ENCODE measurements around the gene SUMO3.
A peak's percentile ranks its signal among the peaks of the same experiment; 100 is the strongest.

The SUMO3 gene

DNA sequence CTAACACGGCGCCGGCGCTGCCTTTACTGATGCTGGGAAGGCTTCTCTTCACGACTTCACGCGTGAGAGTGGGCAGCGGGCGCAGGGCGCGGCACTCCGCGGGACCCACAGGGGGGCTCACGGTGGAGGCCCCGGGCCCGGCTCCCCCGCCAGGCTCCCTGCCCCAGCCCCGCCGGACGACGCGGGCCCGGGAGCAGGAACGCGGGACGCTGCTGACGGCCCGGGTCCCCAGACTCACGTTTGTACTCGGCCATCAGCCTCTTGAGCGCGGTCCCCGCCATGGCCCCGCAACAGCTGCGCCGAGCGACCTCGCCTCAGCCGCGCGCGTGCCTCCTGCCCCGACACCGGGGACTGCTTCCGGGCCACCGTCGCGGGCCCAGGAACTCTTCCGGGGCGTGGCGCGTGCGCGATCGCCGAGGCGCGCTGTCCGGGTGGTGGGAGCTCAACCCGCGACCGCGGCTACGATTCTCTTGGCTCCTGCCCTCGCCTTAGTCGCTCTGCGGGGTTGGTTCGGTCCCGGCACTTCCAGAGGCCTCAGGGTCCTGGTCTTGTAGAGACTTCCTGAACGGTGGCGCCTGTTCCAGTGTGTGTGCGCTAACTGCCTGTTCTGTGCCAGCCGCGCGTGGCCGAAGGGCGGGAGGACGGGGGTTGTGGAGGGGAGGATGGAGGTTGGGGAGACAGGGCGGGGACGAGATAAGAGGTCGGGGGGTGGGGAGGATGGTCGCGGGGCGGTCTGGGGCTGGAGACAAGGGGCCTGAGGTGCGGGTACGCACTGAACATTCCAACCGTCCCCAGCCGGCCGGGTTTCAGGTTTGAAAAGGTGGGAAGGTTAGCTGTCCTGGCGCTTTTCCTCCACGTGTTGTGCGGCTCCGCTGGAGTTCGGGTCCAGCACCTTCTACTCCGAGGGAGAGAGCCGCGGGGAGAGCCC is 16.1 kb downstream of the SUMO3 start, which contains the start of gene UBE2G2:
UBE2G2 (minus strand) TSS at position 353 of the 928 bp plus-strand sequence; CDS start at position 281, 72 bp downstream.
- peak; percentile 95 for DNase-seq

- DNase-seq = peak; percentile 55
Observed at GRCh38 chr21:44800971-44801467, 16.8 kb downstream of the SUMO3 start.

- DNase-seq = peak; percentile 40
Observed at GRCh38 chr21:44800103-44800502, 17.8 kb downstream of the SUMO3 start.

DNA sequence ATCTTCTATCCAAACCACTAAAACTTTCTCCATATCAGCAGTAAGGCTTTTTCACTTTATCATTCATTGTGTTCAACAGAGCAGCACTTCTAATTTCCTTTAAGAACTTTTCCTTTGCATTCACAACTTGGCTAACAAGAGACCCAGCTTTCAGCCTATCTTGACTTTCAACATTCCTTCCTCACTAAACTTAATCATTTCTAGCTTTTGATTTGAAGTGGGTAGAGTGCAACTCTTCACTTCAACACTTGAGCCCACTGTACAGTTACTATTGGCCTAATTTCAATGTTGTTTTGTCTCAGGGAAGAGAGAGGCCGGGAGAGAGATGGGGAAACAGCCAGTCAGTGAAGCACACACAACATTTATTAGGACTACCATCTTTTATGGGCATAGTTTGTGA is 18.2 kb downstream of the SUMO3 start:
- DNase-seq = no peak

DNA sequence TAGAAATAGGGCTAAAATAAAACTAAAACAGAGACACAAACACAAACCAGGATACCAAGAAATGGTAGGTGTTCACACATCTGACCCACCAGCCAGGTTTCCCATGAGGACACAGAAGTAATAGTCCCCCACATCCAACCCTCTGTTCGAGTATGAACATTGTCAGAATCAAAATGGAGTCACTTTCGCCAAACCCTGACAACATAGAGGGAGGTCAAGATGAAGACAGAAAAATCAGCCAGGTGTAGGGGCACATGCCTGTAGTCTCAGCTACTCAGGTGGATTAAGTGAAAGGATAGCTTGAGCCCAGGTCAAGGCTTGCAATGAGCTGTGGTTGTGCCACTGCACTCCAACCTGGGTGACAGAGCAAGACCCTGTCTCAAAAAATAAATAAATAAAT is 20.1 kb downstream of the SUMO3 start:
- no peak for DNase-seq

DNA sequence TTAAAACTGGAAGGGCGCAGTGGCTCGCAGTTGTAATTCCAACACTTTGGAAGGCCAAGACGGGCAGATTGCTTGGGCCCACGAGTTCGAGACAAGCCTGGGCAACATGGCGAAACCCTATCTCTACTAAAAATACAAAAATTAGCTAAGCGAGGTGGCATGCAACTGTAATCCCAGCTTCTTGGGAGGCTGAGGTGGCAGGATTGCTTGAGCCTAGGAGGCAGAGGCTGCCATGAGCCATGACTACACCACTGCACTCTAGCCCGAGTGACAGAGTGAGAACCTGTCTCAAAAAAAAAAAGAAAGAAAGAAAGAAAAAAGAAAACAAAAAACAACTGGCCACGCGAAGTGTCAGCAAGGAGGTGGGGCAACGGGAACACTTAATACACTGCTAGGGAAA is 22.5 kb downstream of the SUMO3 start:
- no peak for DNase-seq

- DNase-seq = no peak
Observed at GRCh38 chr21:44793592-44794374, 24.1 kb downstream of the SUMO3 start.

DNA sequence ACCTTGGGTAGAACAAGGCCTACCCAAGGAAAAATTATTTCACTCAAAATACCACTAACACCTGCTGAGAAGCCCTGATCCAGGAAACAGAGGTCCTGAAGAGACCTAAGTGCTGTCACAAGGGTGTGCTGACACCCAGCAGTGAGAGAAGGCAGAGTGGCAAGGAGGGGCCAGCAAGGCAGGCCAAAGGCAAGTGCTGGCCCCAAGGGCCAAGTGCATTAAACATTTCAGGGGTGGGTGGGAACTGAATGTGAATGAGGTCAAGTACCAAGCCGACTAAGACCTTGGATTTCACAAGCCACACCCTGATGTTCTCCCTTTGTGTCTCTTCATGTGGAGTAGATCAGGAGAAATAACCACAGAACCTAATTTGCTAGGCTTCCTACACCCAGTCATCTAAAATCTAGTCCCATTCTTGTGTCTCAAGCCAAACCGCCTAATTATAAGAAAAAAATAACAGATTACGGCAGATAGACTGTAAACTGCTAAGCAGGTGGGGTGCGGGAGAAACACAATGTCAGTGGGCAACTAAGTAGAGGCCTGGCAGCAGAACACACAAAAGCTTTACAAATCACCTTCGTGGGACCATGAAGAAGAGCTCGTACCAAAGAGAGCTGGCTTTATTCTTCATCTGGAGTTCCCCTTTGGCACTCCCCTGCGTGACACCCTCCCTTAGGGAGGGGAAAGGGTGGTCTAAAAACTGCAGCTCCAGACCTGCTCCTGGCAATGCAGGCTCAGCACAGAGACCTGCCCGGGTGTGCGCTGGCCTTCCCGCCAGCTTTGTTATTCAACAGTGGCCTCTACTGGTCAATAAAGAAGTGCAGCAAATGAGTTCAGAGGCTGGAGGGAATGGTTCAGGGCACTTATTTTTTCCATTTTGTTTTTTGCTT is 24.9 kb downstream of the SUMO3 start:
- DNase-seq = peak; percentile 92

- no peak for DNase-seq
Observed at GRCh38 chr21:44791993-44792392, 25.9 kb downstream of the SUMO3 start.

DNA sequence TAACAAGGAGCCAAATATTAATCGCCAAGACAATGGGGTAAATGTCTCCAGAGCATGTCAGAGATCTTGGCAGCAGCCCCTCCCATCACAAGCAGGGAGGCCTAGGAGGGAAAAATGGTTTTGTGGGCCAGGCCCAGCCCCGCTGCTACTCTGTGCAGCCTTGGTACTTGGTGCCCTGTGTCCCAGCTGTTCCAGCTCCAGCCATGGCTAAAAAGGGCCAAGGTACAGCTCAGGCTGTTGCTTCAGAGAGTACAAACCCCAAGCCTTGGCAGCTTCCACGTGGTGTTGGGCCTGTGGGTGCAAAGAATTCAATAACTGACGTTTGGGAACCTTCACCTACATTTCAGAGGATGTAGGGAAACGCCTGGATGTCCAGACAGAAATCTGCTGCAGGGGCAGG is 26.6 kb downstream of the SUMO3 start:
- DNase-seq = no peak

GRCh38 chr21:44790368-44790767 is 27.5 kb downstream of the SUMO3 start:
- no peak for DNase-seq

GRCh38 chr21:44789880-44790279 is 28.0 kb downstream of the SUMO3 start:
- no peak for DNase-seq

DNA sequence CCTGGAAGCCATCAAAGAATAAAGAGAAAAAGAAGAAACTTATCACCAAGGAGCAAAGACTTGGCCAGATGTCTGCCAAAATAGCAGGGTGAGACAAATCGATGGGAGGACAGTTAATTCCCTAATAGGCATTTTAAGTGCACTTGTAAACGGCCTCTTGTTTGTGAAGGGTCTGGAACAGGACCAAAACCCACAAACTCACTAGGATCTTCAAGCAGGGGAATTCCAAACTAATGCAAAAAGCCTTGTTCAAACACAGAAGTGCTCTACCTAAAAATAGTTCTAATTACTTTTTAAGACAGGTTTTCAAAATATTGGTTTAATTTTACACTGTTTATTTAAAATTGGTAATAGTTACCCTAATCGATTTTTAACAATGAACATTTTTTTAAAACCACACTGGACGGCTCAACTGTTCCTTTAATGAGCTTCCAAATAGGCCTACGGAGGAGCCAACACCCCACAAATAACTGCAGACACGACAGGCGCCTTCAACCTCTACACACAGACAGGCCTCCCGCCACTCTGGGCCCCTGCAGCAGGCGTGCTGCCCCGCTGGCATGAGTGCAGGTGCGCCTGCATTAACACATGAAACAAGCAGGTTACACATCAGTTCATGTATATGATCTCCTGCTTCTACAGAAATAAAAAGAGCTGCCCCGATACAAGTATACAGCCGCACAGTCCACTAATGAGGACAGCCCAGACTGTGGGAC is 32.1 kb downstream of the SUMO3 start:
- no peak for DNase-seq

GRCh38 chr21:44784810-44785209 is 33.1 kb downstream of the SUMO3 start:
- no peak for DNase-seq

DNA sequence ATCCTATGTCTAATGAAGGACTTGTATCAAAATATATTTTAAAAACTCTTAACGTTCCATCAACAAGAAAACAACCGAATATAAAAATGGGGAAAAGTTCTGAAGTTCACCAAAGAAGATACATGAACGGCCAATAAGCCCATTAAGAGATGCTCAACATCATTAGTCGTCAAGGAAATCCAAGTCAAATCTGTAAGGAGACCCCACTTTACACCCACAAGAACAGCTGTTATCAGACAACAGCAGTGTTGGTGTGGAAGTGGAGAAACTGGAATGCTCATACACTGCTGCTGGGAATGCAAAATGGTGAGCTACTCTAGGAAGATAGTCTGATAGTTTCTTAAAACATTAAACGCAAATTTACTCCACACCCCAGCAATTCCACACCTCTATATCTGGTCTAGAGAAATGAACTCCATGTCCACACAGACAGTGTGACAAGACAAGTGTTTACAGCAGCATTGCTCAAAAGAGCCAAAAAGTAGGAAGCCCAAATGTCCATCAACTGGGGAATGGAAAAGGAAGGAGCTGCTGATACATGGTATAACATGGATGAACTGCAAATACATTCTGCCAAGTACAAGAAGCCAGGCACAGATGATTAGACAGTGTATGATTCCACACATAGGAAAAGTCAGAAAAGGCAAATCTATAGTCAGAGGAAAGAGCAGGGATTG is 34.7 kb downstream of the SUMO3 start:
- no peak for DNase-seq

DNA sequence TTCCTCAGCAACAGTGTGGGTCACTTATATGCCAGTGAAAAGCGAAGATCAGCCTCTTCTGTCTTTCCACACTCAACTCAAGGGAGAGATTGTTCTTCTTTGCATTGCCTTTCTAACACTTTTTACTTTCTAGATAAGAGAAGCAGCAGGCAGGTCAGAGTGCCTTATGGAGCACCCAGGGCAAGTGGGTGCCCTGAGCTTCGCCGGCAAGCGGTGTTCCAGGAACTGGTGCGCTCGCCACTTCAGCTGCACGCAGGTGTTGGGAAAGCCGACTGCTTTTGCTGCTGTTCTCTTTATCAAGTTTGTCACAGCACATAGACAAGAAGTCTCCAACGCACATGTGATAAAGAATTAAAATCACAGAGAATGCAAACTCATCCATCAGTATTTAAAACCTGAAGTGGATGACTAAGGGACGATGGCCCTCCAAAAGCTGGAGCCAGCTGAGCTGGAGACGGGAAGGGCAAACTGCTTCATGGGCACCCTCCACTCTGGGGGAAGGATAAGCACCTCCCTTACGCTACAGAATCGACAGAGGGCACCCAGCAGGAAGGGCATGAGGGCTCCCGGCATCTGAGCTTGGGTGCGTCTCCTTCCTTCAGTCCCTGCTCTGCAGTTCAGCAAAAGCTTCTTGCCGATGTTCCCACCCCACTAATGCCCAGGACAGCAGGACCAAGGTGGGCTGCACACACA is 36.9 kb downstream of the SUMO3 start:
- DNase-seq = no peak

GRCh38 chr21:44780137-44780502 is 37.7 kb downstream of the SUMO3 start:
- no peak for DNase-seq

DNA sequence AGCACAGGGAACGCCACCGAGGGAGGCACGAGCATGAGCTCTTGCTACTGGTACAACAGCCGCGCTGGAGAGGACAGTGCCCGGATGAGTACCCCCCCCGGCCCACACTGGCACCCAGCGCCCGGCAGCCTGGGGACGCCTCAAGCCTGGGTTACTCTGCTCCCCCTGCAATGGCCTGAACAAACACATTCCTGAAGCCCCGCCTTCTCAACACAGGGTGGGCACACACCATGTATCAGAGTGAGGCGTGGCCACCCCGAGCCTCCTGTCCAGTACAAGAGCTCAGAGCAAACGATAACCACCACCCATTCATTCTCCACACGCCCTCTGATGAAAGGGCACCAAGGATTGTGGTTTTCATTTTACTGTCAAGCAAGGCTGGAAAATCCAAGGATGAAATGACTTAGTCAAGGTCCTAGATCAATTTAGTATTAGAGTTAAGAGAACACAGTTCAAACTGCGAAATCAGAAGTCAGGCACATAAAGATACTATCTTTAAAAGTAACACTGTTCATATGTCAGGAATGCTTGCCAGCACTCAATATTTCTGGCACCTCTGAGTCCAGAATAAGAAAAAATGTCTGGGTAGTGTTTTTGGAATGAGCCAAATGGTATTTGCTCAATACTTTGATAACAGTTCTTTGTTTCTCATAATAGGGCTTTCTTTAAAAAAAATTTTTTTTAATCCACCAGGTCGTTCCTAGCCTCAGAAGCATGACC is 38.3 kb downstream of the SUMO3 start:
- no peak for DNase-seq

DNA sequence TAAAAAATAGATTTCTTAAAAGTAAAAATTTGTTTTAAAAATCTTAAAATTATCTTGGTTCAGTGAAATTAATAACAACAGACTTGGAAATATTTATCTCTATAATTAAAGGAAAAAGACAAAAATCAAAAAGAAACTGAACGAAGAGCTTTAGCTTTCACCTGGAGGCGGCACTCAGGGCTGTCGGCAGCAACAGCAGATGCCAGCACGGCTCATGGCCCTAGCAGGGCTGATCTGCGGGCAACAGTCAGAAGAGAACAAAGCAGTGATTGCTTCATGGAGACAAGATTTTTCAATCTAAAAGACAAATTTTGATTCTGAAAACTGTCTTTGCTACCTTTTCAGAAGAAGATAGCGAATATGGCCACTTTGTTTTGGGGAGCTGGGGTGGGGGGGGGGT is 38.9 kb downstream of the SUMO3 start:
- no peak for DNase-seq

- DNase-seq = peak; percentile 44
Observed at GRCh38 chr21:44778499-44778911, 39.4 kb downstream of the SUMO3 start.

Data from eye (tissue), 1 donor.